Activated CD8-positive, alpha-beta memory T cell treated with anti-CD3 and anti-CD28 coated beads for 4 hours (primary cell): ENCODE measurements around the gene KCNQ2.
"Not testable (repeated sequence)": the region's sequence is repeated elsewhere in the genome, so short reads cannot be mapped to it uniquely, and the experiment has no call there.

Experiments used
- DNase-seq, 2 donors: peaks; one replicate each; pipeline ENCODE4 v3.0.0-alpha.2; 2020; ENCODE audit warnings: low read depth in 2 of 2

KCNQ2 gene

DNA sequence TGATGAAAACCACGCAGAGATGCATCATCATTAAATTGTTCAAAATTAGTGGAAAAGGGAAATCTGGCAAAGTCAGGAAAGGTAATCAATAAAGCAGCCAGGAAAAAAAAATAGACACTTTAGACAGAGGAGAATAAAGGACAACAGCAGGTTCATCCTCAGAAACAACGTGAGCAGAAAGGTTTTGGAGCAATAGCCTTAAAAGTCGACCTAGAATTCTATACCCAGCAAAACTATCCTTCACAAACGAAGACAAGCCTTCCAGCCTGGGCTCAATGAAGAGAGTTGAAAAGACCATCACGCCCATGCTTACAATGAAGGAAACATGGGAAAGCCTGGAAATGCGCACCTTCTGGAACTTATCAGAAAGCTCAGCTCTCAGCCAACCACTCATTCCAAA is 86.6 kb downstream of the KCNQ2 start:
- no peak for DNase-seq

DNA sequence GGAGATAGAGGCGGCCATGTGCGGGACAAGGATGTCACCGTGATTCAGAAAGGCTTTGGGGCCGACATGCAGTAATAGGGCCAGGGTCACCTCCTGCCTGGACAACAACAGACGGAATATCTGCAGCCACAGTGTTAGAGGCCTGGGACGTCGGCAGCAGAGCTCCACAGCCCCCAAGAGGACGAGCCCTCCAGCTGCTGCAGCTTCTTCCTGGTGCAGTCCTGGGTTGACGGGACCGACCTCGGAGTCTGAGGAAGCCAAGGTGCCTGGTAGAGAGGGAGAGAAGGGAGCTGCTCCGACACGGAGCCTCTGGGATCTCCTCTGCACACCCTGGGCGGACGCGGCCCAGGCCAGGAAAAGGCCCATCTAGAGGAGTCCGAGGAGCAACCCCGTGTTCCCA is 88.1 kb downstream of the KCNQ2 start:
- DNase-seq = no peak

DNA sequence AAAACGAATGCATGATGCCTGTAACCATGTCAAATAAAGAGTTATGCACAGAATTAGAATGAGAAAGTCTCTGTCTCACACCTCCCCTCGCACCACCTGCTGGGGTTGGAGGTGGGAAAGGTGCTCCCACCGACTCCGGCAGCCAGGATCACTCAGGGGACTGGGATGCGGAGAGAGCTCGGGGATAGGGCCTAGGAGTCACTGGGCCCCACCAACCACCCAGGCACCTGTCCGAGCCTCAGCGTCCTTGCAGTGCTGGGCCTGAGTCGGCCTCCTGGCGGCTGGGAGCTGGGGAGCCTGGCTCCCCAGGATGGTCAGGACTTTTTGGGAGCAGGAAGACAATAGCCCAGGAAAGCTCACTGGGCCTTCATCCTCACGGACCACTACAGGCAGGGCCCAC is 88.9 kb downstream of the KCNQ2 start:
- no peak for DNase-seq

DNA sequence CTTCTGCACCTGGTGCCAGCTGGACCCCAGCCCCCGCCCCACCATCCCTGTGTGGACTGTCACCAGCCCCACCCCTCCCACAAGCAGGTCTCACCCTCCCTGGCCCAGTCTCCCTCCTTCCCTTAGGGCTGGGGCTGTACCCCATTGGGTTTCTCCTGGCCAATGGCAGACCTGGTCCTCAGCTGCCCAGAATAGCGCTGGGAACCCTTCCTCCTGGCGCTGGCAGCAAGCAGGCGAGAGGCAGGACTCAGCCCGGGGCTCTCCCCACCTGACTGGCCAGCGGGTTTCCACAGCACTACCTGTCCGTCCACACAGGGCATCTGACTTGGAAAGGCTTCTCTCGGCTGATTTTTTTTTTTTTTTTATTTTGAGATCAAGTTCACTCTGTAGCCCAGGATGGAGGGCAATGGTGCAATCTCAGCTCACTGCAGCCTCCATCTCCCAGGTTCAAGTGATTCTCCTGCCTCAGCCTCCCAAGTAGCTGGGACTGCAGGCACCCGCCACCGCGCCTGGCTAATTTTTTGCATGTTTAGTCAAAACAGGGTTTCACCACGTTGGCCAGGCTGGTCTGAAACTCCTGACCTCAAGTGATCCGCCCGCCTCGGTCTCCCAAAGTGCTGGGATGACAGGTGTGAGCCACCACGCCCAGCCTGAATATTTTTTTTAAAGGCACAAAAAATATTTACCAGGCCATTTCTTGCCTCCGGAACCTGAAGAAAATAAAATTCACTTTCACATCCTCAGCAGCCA is 89.7 kb downstream of the KCNQ2 start:
- no peak for DNase-seq

DNA sequence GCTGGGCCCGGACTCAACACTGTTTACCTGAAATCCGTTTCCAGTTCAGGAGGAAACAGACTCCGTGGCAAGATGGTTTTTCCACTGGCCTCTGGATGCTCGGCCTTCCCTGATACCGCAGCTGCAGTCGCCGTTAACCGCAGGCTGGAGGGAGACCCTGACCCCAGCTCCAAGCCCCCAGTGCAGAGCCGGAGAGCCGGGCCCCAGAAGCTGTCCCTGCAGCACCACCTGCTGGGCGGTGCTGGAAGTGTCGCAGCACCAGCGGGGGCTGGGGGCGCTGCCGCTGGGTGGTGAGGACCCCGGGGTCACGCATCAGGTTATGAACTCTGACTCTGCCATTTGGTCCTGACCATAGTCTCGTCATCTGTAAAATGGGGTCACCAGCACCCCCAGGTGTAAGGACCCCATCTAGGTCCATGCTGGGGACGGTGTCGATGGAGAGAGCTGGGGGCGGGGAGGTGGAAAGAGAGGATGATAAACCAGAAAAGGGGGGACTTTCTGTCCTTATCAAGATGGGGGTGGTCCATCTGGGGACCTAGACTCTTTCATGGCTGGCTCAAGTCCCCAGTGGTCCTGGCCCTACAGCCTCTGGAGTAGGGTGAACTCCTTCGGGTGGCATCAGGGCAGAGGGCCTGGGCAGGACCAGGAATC is 90.5 kb downstream of the KCNQ2 start:
- no peak for DNase-seq

DNA sequence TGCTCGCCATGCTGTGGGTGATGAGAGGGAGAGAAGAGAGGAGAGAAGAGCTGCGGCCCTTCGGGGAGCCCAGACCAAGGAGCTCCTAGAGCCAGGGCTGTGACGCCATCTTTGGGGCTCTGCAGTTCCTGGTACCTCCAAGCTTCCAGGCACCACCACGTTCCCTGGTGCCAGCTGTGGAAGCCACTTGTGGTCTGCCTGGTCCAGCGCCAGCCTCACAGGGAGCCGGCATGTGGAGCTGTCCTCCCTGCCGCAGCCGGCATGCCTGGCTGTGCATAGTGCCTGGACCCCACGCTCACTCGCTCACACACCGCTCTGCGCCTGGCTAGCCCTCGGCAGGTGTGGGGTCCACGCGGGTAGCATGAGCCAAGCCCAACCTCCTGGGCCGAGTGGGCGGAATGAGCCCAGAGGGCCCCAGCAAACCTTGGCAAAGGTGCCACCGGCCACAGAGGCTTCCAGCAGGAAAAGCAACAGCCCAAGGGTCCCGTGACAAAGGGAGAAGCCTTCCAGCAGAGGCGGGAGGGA is 92.0 kb downstream of the KCNQ2 start:
- no peak for DNase-seq

DNA sequence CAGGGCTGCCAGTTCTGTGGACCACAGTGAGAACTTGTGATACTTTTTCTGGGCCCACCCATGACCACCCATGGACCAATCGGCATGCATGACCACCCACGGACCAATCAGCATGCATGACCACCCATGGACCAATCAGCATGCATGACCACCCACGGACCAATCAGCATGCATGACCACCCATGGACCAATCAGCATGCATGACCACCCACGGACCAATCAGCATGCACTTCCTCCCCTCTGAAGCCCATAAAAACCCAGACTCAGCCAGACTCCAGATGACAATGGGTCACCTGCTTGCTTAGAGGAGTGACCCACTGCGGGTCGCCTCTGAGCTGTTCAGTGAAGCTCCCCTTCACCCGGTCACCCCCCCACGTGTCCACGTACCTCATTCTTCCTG is 92.6 kb downstream of the KCNQ2 start:
- not testable (repeated sequence) for DNase-seq

DNA sequence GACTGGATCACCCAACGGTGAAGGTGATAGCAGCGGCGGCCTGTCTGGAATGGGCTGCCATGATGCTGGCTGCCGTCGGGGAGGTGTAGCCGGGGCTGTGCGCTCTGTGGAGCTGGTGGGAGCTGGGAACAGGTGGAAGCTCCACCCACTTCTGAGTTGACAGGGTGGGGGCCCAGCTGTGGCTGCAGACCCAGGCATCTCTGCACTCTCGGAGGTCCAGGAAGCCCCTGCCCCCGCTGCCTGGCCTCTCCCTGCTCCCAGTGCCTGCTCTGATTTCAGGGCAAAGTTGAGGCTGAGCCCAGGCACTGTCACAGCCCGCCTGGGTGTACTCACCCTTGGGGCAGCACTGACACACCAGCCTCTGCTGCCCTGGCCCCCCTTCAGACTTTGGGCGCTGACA is 93.2 kb downstream of the KCNQ2 start:
- DNase-seq = no peak

DNA sequence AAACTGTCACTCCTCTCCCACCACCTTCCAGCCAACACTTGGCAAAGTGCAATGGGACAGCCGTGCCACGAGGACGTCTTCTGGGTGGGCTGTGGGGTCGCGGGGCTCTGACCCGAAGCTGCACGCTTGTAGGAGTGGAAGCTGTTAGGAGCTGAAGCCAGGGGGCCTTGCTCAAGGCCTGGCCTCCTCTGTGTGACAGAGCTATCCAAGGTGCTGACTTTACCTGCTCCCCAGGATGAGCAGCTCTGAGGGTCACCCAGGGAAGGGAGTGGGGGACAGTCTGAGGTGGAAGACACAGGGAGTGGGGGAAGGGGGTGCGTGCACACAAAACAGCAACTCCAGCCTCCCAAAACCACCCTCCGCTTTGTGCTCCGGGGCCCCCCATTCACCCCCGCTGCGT is 93.8 kb downstream of the KCNQ2 start:
- no peak for DNase-seq

DNA sequence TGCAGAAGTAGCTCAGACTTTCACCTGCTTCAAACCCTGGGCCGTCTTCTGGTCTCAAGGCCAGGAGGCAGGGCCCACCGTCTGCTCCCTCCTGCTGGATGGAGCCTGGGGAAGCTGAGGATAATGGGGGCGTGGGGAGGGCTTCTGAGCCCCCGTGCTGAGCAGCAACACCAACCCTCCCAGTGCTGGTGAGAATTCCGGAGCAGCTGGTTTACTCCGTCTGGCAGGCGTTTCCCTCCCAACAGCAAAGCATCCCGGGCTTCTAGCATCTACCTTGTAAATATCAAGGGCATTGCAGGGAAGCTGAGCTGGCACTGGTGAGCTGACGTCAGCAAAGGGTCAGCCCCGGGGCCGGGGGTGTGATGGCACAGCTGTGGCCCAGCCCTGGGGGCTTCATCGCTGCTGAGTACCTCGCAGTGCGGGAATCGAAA is 94.5 kb downstream of the KCNQ2 start:
- no peak for DNase-seq

DNA sequence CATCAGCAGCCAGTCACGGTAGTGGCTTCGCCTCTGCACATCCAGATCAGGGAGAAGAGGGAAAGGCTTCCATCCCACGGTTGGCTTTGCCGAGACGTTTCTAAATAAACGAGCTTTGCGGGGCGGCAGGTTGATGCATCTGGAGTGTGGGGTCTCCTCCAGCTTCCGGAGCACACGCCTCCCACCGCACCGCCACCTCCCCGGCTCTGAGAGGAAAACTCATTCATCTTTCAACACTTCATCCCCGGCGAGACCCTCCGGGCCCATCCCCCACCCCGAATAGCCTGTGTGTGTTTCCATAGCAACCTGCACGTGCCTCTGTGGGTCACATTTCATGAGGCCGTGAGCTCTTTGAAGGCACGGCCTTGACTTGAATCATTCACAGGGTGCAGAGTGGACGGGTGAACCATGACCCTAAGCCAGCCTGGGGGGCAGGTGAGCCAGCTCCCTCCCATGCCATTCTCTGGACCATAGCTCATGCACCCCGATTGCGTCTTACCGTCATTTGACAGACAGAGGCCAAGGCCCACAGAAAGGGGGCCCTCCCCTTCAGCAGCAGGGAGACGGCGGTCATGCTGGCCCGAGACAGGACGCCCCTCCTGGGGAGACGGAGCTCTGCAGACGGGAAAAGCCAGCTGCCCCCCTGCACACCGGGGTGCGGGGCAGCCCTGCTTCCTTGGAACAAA is 95.1 kb downstream of the KCNQ2 start:
- no peak for DNase-seq

DNA sequence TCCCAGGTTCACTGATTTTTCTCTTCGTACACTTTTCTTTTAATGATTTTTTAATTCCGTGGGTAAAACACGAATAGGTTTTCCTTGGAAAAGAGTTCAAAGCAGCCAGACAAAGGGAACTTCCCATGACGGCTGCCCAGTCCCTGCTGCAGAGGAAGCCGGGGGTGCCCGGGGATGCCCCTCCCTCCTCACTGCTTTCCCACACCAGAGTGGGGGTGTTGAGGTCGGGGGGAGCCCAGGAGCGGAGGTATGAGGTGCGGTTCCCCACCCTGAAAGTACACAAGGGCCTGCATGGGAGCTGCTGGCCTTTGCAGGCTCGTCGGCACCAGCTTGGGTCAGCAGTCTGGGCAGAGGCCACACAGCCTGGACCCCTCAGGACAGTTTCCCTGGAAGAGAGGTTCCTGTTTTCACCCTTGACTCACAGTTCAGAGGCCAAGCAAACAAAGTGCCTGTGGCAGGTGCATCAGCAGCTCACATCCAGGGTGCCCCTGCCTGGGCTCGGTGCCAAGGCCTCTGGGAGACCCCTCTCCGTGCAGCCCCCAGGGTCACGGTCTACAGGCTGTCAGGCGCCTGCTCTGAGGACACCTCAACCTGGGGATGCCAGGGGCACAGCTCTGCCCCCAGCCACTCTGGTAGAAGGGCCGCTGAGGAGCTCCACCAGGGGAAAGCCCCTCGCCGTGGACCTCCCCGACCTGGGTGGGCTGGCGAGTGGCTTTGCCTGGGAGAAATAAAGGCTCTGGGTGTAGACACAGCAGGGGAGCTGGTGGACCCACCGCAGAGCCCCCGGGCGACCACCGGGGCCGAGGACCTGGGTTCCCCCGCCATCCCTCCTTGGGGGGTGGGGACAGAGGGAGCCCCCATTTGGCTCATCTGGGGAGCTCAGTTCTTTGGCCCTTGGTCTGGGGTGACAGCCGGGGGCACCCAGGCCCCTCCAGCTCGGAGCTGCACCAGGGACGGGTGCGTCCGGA is 95.9 kb downstream of the KCNQ2 start:
- no peak for DNase-seq

DNA sequence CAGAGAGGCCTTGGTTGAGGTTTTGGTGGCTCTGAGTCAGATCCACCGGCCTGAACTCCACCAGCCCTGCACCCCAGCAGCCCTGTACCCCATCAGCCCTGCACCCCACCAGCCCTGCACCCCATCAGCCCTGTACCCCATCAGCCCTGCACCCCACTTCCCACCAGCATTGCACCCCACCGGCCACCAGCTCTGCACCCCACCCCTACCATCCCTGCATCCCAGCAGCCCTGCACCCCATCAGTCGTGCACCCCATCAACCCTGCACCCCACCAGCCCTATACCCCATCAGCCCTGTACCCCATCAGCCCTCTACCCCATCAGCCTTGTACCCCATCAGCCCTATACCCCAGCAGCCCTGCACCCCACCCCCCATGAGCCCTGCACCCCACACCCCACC is 97.0 kb downstream of the KCNQ2 start:
- DNase-seq = no peak

DNA sequence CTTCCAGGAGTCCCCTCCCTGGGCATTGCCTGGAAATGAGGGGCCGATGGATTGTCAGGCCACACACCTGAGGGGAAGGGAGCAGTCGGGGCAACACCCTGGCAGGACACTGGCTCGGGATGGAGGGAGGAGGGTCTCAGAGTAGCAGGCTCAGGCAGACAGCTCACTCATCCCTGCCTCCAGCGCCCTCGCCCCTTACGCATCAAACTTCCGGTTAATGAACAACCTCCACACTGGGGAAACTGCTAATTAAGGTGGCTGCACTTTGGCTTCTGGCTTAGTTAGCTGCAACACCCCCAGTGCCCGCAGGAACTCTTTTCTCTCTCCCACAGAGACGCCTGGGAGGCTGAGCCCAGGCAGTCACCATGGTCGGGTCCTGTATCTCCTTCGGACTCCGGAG is 98.0 kb downstream of the KCNQ2 start:
- no peak for DNase-seq

DNA sequence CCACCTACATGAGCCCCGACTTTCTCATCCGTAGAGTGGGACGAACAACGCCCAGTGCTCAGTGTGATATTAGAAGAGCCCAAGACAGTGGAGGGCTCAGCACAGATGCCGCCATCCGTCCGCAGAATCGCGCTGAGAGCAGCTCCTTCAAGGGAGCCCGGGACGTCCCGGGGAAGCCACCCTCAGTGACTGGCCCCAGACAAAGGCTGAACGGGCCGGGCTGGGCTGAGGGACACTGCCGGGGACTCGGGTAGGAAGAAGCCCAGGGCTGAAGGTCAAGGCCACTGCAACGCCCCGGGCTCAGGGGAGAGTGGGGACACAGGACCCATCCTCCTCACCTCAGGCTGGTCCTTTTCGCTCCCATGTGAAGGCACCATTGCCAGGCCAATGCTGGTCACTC is 98.5 kb downstream of the KCNQ2 start:
- no peak for DNase-seq

DNA sequence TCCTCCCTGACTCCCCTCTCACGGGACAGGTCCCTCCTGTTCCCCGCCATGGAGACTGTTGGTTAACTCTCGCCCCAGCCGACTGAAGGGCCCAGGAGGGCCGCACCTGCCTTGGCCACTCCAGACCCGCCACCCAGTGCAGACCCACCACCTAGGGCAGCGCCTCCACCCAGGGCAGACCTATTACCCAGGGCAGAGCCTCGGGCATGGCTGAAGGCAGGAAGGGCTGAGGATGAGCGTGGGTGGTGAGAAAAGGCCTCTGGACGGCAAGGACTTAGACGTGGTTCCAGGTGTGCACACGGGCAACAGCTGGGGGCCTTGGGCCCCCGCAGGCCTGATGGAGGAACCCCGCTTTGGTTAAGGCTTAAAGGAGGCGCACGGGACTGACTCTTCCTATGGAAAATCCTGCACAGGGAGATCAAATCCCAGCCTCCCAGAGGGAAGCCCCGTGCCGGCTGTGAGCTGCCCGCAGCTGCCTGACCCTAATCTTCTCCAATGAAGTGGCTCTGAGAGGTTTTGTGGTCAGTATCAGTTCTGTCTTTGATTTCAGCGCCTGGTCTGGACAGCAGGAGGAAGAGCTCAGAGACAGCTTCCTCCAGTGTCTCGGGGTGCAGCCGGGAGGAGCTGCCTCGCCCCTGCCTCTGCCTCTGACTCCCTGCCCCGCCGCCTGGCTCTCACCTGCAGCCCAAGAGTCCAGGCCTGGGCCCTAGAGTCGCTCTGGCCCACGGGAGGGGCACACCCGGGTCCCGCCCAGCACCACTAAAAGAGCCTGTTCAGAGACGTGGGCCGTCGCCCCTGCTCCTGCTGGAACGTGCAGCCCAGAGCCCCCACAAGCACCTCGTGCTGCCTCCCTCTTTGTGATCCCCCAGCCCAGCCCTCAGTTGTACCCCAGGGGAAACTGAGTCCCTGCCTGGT is 99.2 kb downstream of the KCNQ2 start:
- DNase-seq = no peak

DNA sequence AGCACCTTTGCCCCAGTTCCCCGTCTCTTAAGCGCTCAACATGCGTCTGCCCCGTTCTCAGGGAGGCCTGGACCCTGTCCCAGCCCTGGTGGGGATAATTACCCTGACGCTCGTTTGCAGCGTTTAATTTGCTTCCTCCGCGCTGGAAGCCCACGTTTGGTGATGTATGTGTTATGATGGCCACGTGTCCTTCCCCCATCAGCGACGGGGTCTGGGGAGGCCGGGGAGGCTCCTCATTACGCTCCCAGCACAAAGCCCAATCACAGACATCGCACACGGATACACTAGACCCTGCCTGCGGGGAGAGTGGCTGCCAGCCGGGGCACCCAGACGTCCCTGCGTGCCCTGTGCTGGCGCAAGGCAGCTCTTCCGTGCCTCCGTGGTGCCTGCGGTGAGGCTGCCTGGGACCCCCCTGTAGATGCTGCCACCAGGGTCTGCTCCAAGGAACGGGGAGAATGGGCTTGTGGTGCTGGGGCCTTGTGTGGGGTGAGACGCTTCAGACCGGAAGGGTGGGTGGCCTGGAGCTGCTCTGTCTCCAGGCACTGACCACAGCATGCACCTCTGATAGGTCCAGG is 101.1 kb downstream of the KCNQ2 start:
- no peak for DNase-seq

DNA sequence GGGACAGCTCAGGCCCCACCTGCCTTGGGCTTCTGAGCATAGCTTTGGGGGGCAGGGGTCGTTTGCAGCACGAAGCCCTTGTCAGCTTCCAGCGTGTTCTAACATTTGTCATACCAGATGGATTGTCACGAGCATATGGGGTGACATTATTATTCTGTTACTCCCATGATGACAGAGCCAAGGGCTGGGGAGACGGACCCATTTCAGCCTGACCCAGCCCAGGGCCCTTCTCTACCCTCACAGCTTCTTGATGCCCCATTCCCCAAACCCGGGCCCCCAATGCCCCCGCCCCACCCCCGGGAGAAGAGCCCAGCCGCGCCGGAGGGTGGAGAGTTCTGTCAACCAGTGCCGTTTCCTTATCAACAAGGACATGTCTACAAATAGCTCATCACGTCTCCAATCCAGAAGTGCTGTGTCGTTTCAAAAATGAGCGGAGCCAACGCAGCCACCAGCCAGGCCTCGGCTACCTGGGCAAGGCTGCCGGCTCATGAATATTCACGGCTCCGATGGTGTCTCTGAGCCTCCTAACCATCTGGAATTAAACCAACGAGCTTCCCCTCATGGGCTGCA is 101.8 kb downstream of the KCNQ2 start:
- no peak for DNase-seq

DNA sequence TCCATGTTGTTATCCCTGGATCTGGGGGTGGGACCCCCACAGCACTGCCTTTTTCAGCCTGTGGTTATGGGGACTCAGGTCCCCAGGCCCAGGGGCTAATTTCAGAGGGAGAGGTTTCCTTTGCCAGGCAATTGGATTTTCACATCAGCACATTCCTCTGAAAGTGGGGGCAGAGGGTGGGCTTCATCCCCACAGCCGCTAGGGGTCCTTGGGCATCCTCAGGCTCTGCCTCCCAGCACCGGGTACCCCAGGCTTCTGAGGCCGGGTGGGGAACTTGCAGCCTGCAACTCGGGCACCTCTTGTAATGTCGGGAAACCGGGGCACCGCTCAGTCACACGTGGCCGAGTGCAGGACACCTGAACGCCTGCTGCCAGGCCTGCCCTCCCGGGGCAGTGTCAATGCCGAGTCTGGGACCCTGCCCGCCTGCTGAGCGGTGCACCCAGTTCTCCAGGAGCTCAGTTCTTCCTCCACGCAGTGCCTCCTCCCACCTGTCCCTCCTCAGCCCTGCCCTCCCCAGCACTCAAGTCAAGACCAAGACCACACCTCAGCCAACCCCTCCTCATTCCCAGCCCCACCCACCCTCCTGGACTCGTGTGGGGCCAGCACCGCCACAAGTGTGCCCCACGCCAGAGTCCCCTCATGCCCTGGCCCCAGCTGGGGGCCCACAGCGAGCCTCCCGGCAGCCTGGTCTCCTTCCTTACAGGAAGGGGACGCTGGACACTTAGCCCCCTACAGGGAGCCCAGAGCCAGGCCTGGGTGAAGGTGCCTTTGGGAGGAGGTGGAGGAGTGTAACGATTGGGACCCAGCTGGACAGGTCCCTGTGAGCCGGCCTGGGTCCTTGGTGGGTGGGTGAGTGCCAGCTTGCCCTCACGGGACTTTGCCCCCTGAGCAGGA is 102.5 kb downstream of the KCNQ2 start:
- no peak for DNase-seq
